IMR-90 (cell line): ENCODE results near the gene PFKL. TPM values are rescaled to one million over a fixed set of nuclear protein-coding genes. Genes with fewer than 3 reads are reported as not detected.

Experiments used
- ATAC-seq: fragments of 200-7000 bp; cut with Tn5 transposase; 2 replicates; pipeline ENCODE4 v1.9.1; 2020; ENCODE audit warnings: low read depth, mild to moderate bottlenecking, moderate library complexity
- BruUV-seq: library from RNA; stranded (reverse); fragments of 400-500 nt; replicated peaks from 2 replicates; lab custom pipeline; 2021; lab: Mats Ljungman, UMichigan
- CTCF ChIA-PET: fragments of 300-600 bp; formaldehyde crosslinking; extraction: SDS; loops from one replicate; lab custom pipeline; 2021; ENCODE audit warnings: antibody characterized with exemption; lab: Yijun Ruan, JAX
- POLR2A ChIA-PET: fragments of 300-600 bp; sonication (Branson Sonifier 250); formaldehyde crosslinking; loops from one replicate; lab custom pipeline; 2022; ENCODE audit warnings: antibody characterized with exemption; ENCODE audit not compliant: unreplicated experiment; lab: Charles Lee
- DNase-seq: peaks from one replicate; pipeline ENCODE4 v3.0.0; 2013
- H2AFZ ChIP-seq: replicated peaks from 2 replicates; pipeline ENCODE3; 2013; ENCODE audit warnings: low read length, mild to moderate bottlenecking; ENCODE audit not compliant: poor library complexity
- H2AK5ac ChIP-seq: 2 replicates; pipeline ENCODE4 v1.6.1; 2013; ENCODE audit warnings: low read depth, low read length, inconsistent platforms
- H2AK9ac ChIP-seq: replicated peaks from 2 replicates; pipeline ENCODE3; 2013; ENCODE audit warnings: mild to moderate bottlenecking, low read depth, low read length, moderate library complexity; ENCODE audit not compliant: poor library complexity
- H2BK120ac ChIP-seq: 2 replicates; pipeline ENCODE4 v1.6.1; 2013; ENCODE audit warnings: low read depth, low read length, inconsistent platforms
- H2BK15ac ChIP-seq: 3 replicates; pipeline ENCODE4 v1.6.1; 2013; ENCODE audit warnings: low read depth, low read length, inconsistent platforms
- H2BK20ac ChIP-seq: 2 replicates; pipeline ENCODE4 v1.6.1; 2013; ENCODE audit warnings: low read depth, mild to moderate bottlenecking, inconsistent platforms, low read length, moderate library complexity
- H2BK5ac ChIP-seq: 2 replicates; pipeline ENCODE4 v1.6.1; 2013; ENCODE audit warnings: mild to moderate bottlenecking, low read depth, low read length, inconsistent platforms; ENCODE audit not compliant: poor library complexity, severe bottlenecking
- H3K14ac ChIP-seq: replicated peaks from 2 replicates; pipeline ENCODE4 v1.6.1; 2013; ENCODE audit warnings: low read depth, low read length, inconsistent platforms
- H3K18ac ChIP-seq: 2 replicates; pipeline ENCODE4 v1.6.1; 2013; ENCODE audit warnings: low read depth, low read length, control low read depth
- H3K23ac ChIP-seq: 2 replicates; pipeline ENCODE4 v1.6.1; 2013; ENCODE audit warnings: low read depth, low read length, inconsistent platforms
- H3K27ac ChIP-seq: 2 replicates; pipeline ENCODE4 v1.5.1; 2013; ENCODE audit warnings: mild to moderate bottlenecking, control low read depth, low read length; ENCODE audit not compliant: insufficient read depth
- H3K27me3 ChIP-seq: 2 replicates; pipeline ENCODE4 v1.6.1; 2013; ENCODE audit warnings: low read length; ENCODE audit not compliant: control insufficient read depth, insufficient read depth
- H3K36me3 ChIP-seq: 2 replicates; pipeline ENCODE4 v1.6.1; 2013; ENCODE audit warnings: low read length, mixed read lengths; ENCODE audit not compliant: control insufficient read depth, insufficient read depth
- H3K4ac ChIP-seq: 2 replicates; pipeline ENCODE4 v1.6.1; 2013; ENCODE audit warnings: low read depth, low read length, inconsistent platforms
- H3K4me1 ChIP-seq: 2 replicates; pipeline ENCODE4 v1.6.1; 2013; ENCODE audit warnings: low read length, mixed read lengths; ENCODE audit not compliant: control insufficient read depth, insufficient read depth
- H3K4me2 ChIP-seq: 2 replicates; pipeline ENCODE4 v1.6.1; 2013; ENCODE audit warnings: low read depth, mild to moderate bottlenecking, control low read depth, low read length, moderate library complexity
- H3K4me3 ChIP-seq: 2 replicates; pipeline ENCODE4 v1.5.1; 2013; ENCODE audit warnings: low read depth, mild to moderate bottlenecking, control low read depth, low read length, moderate library complexity; ENCODE audit not compliant: insufficient read depth
- H3K56ac ChIP-seq: 2 replicates; pipeline ENCODE4 v1.6.1; 2013; ENCODE audit warnings: low read length, inconsistent platforms; ENCODE audit not compliant: insufficient read depth; ENCODE audit errors: extremely low read depth
- H3K79me1 ChIP-seq, 2 experiments: 2 replicates each; pipeline ENCODE4 v1.6.1; 2013; ENCODE audit warnings: low read length in 2 of 2, inconsistent platforms in 1 of 2, low read depth in 1 of 2
- H3K9ac ChIP-seq: 2 replicates; pipeline ENCODE4 v1.6.1; 2013; ENCODE audit warnings: low read depth, low read length, control low read depth
- H3K9me1 ChIP-seq: 2 replicates; pipeline ENCODE4 v1.6.1; 2013; ENCODE audit warnings: low read length, inconsistent platforms; ENCODE audit not compliant: insufficient read depth
- H3K9me3 ChIP-seq: 2 replicates; pipeline ENCODE4 v1.6.1; 2013; ENCODE audit warnings: low read length; ENCODE audit not compliant: control insufficient read depth, insufficient read depth
- H4K20me1 ChIP-seq: 2 replicates; pipeline ENCODE4 v1.6.1; 2013; ENCODE audit warnings: low read length, inconsistent platforms; ENCODE audit not compliant: insufficient read depth
- H4K5ac ChIP-seq: 2 replicates; pipeline ENCODE4 v1.6.1; 2013; ENCODE audit warnings: mild to moderate bottlenecking, low read depth, low read length, control low read depth
- H4K8ac ChIP-seq, 2 experiments: 2 replicates each; pipeline ENCODE4 v1.6.1; 2013; ENCODE audit warnings: low read depth in 2 of 2, low read length in 2 of 2, control low read depth in 1 of 2, inconsistent platforms in 1 of 2
- H4K91ac ChIP-seq: 2 replicates; pipeline ENCODE4 v1.6.1; 2013; ENCODE audit warnings: low read depth, low read length, inconsistent platforms; ENCODE audit not compliant: insufficient read depth
- BHLHE40 ChIP-seq: fragments of 150-350 bp; IDR thresholded peaks from 2 replicates; pipeline ENCODE4 v1.6.1; 2016; ENCODE audit warnings: mild to moderate bottlenecking, low read depth, low read length
- CEBPB ChIP-seq: IDR thresholded peaks from 2 replicates; pipeline ENCODE4 v1.6.1; 2012; ENCODE audit warnings: low read depth, low read length, improper control_type of control experiment
- CHD1 ChIP-seq: IDR thresholded peaks from 2 replicates; pipeline ENCODE4 v1.6.1; 2012; ENCODE audit warnings: low read depth, low read length, improper control_type of control experiment
- CTCF ChIP-seq: conservative IDR thresholded peaks from 2 replicates; pipeline ENCODE4 v1.5.1; 2012; ENCODE audit warnings: mild to moderate bottlenecking, low read depth, low read length, improper control_type of control experiment
- ELK1 ChIP-seq: fragments of 150-350 bp; IDR thresholded peaks from 2 replicates; pipeline ENCODE4 v1.6.1; 2016; ENCODE audit warnings: low read depth, mild to moderate bottlenecking, low read length, moderate library complexity, borderline replicate concordance
- FOS ChIP-seq: fragments of 150-350 bp; IDR thresholded peaks from 2 replicates; pipeline ENCODE4 v1.6.1; 2016; ENCODE audit warnings: low read depth, low read length
- MAFK ChIP-seq: IDR thresholded peaks from 2 replicates; pipeline ENCODE4 v1.6.1; 2012; ENCODE audit warnings: low read depth, low read length, improper control_type of control experiment
- MAZ ChIP-seq: IDR thresholded peaks from 2 replicates; pipeline ENCODE4 v1.6.1; 2012; ENCODE audit warnings: low read depth, mild to moderate bottlenecking, low read length, improper control_type of control experiment, moderate library complexity, borderline replicate concordance
- MXI1 ChIP-seq: IDR thresholded peaks from 2 replicates; pipeline ENCODE4 v1.6.1; 2012; ENCODE audit warnings: low read depth, mild to moderate bottlenecking, low read length, moderate library complexity, borderline replicate concordance
- RAD21 ChIP-seq: IDR thresholded peaks from 2 replicates; pipeline ENCODE4 v1.6.1; 2012; ENCODE audit warnings: low read length, improper control_type of control experiment
- RCOR1 ChIP-seq: IDR thresholded peaks from 2 replicates; pipeline ENCODE4 v1.6.1; 2012; ENCODE audit warnings: mild to moderate bottlenecking, low read length, improper control_type of control experiment; ENCODE audit not compliant: insufficient replicate concordance
- RFX5 ChIP-seq: IDR thresholded peaks from 2 replicates; pipeline ENCODE4 v1.8.0; 2012; ENCODE audit warnings: low read depth, mild to moderate bottlenecking, low read length, moderate library complexity
- SMC3 ChIP-seq: fragments of 150-350 bp; IDR thresholded peaks from 2 replicates; pipeline ENCODE4 v1.6.1; 2016; ENCODE audit warnings: low read depth, mild to moderate bottlenecking, antibody characterized with exemption, low read length, moderate library complexity
- WGBS, 2 experiments: methylation state at CpG; one replicate each; pipeline versions ENCODE4 v1.1.5 to v1.1.7; 2013; ENCODE audit warnings: missing lambda C conversion rate in 2 of 2; ENCODE audit not compliant: insufficient read length in 1 of 2; ENCODE audit errors: extremely low coverage in 2 of 2; 5-methylcytosine and 5-hydroxymethylcytosine counted together
- dilution Hi-C: fragments of 300-500 bp; cut with HindIII; formaldehyde crosslinking; loops from one replicate; pipeline ENCODE4 v1.14.3; 2018; ENCODE audit warnings: low sequenced_read_pairs; ENCODE audit not compliant: unreplicated experiment
- in situ Hi-C: fragments of 300-500 bp; cut with MboI; formaldehyde crosslinking; loops from 3 replicates; pipeline ENCODE4 v1.14.3; 2019; ENCODE audit warnings: low sequenced_read_pairs, inconsistent platforms, mixed read lengths
- intact Hi-C: fragments of 100-400 bp; cut with micrococcal nuclease; formaldehyde crosslinking; loops from 2 replicates; pipeline ENCODE4 v1.10.0; 2022
- polyA plus RNA-seq, 3 experiments: library from polyadenylated mRNA; depleted of rRNA; stranded (reverse); fragments of >200 nt; gene quantifications; 2 replicates each; pipeline ENCODE4 v1.2.3, GENCODE V29; 2012; ENCODE audit warnings: low replicate concordance in 1 of 3
- total RNA-seq: library from RNA; depleted of rRNA; stranded (reverse); fragments of >200 nt; gene quantifications from 2 replicates; pipeline ENCODE4 v1.2.3, GENCODE V29; 2012

Gene PFKL
- total and polyA plus RNA-seq, 2 of the 4 experiments (the other 2 are of a cell fraction), result 103 to 126 TPM

- H3K18ac ChIP-seq, result no peak overlapping the region
- DNase-seq (no peak), ATAC-seq (no peak)
- in situ Hi-C loops, result no loop called here
- WGBS, 2 experiments, result 77% methylated on average over 13 of the region's 23 CpGs; no CpG with 5 or more reads in 1 of the 2 experiments
- TF ChIP-seq FOS, result no peak
- TF ChIP-seq CHD1, result no peak
- no peak for TF ChIP-seq CEBPB
- no peak for TF ChIP-seq RAD21
- TF ChIP-seq CTCF, result no peak
- no peak for TF ChIP-seq BHLHE40
- no peak for TF ChIP-seq RFX5
- TF ChIP-seq MAZ, result no peak
- no peak for TF ChIP-seq MXI1
- no peak for TF ChIP-seq RCOR1
- no peak for TF ChIP-seq SMC3
- TF ChIP-seq MAFK, result no peak
- no peak for TF ChIP-seq ELK1
- no peak overlapping the region for H4K91ac ChIP-seq
- no peak overlapping the region for H4K5ac ChIP-seq
- H4K8ac ChIP-seq, result no peak overlapping the region
- peak overlapping the region; percentile 21 for H2AFZ ChIP-seq
- no peak overlapping the region for H3K9ac ChIP-seq
- H2AK9ac ChIP-seq, result no peak overlapping the region
- H2BK15ac ChIP-seq, result no peak overlapping the region
- ChIA-PET POLR2A (no interaction called here), CTCF (no interaction called here)
- no peak overlapping the region for H3K23ac ChIP-seq
- no peak overlapping the region for H2AK5ac ChIP-seq
- no peak overlapping the region for H3K4me3 ChIP-seq
- H3K9me3 ChIP-seq, result no peaks in the 10 kb centered on the region
- H3K4ac ChIP-seq, result no peak overlapping the region
- H2BK120ac ChIP-seq, result no peak overlapping the region
- H3K79me1 ChIP-seq, result no peaks in the 10 kb centered on the region
- no TSS peak for BruUV-seq
- no peak overlapping the region for H2BK5ac ChIP-seq
- H3K27me3 ChIP-seq, result peaks cover 26% of the 10 kb centered on the region; the same call in 1 of the 2 replicates
- H3K14ac ChIP-seq, result no peak overlapping the region
- H3K4me2 ChIP-seq, result no peak overlapping the region
- intact Hi-C loops, result no loop called here
- H3K36me3 ChIP-seq, result no peaks in the 10 kb centered on the region
- H3K56ac ChIP-seq, result no peak overlapping the region
- dilution Hi-C loops, result no loop called here
- no peaks in the 10 kb centered on the region for H4K20me1 ChIP-seq
- H2BK20ac ChIP-seq, result no peak overlapping the region
- H3K4me1 ChIP-seq, result peaks cover 4% of the 10 kb centered on the region; the same call in 1 of the 2 replicates
- no peaks in the 10 kb centered on the region for H3K9me1 ChIP-seq
- H3K27ac ChIP-seq, result no peak overlapping the region
Observed at GRCh38 chr21:44288251-44289110, 11.4 kb upstream of the PFKL start.
